Transverse colon (tissue), 4 donors: Measurements from ENCODE around the gene ACTR10.

Experiments used
- CTCF ChIP-seq, 5 experiments: fragments of 200-600 bp in 3 of 5; fragments of 450-650 bp in 2 of 5; sonication (generic) in 3 of 5; IDR thresholded peaks; 1 replicate in 2 of 5; 2 replicates in 3 of 5; pipeline ENCODE4 v1.5.1; 2016 to 2017; ENCODE audit warnings: antibody characterized with exemption in 5 of 5, inconsistent platforms in 3 of 5, mild to moderate bottlenecking in 2 of 5, moderate library complexity in 1 of 5
- EP300 ChIP-seq: sonication (generic); formaldehyde crosslinking; IDR thresholded peaks from one replicate; pipeline ENCODE4 v1.6.1; 2017; ENCODE audit warnings: antibody characterized with exemption, low read depth
- POLR2A ChIP-seq: fragments of 450-650 bp; IDR thresholded peaks from one replicate; pipeline ENCODE4 v1.6.1; 2016; ENCODE audit warnings: antibody characterized with exemption, mild to moderate bottlenecking, moderate library complexity
- POLR2AphosphoS5 ChIP-seq, 3 donors: sonication (generic); formaldehyde crosslinking; IDR thresholded peaks; one replicate each; pipeline ENCODE4 v1.6.1; 2016; ENCODE audit warnings: antibody characterized with exemption in 3 of 3

DNA sequence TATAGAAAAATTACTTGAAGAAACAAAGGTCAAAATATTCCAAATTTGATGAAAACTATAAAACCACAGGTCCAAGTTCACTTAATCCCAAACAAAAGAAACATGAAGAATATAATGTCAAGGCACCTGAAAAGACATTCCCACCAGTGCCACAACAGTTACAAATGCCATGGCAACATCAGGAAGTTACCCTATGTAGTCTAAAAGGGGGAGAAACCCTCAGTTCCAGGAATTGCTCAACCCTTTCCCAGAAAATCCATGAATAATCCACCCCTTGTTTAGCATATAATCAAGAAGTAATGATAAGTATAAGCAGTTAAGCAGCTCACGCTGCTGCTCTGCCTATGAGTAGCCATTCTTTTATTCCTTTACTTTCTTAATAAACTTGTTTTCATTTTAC lies 3.8 kb upstream of the ACTR10 start:
- no peak for TF ChIP-seq CTCF (IDR thresholded peaks at IDR 0.05)
- no peak for TF ChIP-seq POLR2A
- TF ChIP-seq POLR2AphosphoS5 (IDR thresholded peaks at IDR 0.05) = no peak
- TF ChIP-seq EP300 = no peak
